Measurements from ENCODE around the gene ZNF174. TPM values are rescaled to one million over a fixed set of nuclear protein-coding genes. Genes with fewer than 3 reads are reported as not detected.

ZNF174 gene
- total RNA-seq, 4 donors from 2014 or later, result 7.9 to 14.8 (median 11.4) TPM

DNA sequence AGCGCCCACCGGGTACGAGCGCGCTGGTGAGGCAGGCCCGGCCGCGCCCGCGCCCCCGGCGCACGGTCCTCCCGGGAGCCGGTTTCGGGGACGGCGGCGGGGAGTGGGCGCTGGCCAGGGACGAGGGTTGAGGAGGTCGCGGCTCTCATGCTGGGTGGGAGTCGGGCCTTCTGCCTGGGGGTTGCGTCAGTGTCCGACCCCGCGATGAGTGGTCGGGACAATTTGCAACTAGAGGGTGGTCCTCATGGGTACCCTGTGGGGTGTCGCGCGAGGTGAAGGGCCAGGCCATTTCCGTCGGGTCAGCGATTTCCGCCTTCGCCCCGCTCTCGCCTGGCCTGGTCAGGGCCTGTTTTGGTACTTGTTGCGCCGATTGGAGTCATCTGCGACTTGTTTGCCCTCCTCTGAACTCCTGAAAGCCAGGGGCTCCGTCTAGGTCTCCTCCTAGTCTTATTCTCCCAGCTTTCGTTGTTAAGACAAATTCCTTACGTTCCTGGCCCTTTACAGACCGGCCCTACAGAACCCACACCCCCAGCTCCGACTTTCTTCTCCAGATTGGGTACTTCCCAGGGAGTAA, 57.4 kb downstream of the ZNF174 start:
- 0% methylated on average over 39 of the region's 47 CpGs; no CpG with 5 or more reads in 1 of the 2 donors for WGBS, 2 donors (ENCODE audit: low coverage in 1 of 2)
- H3K27me3 ChIP-seq, result no peaks in the 10 kb centered on the region
- in situ Hi-C loops (cut with MboI; ENCODE audit: low pct_ligation_motif_present in 1 of 4, low pct_unique_long_range_greater_than_20kb in 1 of 4, low sequenced_read_pairs in 3 of 4), result no loop called here
- H3K4me3 ChIP-seq, result peak overlapping the region; percentile 76 to 95 (median 82)
- H3K27ac ChIP-seq, result peak overlapping the region; percentile 94 to 99 (median 96)
- TF ChIP-seq POLR2AphosphoS5 (IDR thresholded peaks at IDR 0.05) (no peak), EP300 (IDR thresholded peaks at IDR 0.05; ENCODE audit: low read depth) (no peak), POLR2A (IDR thresholded peaks at IDR 0.05) (no peak)
- TF ChIP-seq, protein P1, sequence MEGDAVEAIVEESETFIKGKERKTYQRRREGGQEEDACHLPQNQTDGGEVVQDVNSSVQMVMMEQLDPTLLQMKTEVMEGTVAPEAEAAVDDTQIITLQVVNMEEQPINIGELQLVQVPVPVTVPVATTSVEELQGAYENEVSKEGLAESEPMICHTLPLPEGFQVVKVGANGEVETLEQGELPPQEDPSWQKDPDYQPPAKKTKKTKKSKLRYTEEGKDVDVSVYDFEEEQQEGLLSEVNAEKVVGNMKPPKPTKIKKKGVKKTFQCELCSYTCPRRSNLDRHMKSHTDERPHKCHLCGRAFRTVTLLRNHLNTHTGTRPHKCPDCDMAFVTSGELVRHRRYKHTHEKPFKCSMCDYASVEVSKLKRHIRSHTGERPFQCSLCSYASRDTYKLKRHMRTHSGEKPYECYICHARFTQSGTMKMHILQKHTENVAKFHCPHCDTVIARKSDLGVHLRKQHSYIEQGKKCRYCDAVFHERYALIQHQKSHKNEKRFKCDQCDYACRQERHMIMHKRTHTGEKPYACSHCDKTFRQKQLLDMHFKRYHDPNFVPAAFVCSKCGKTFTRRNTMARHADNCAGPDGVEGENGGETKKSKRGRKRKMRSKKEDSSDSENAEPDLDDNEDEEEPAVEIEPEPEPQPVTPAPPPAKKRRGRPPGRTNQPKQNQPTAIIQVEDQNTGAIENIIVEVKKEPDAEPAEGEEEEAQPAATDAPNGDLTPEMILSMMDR (IDR thresholded peaks at IDR 0.05), result no peak
- H3K36me3 ChIP-seq, result no peaks in the 10 kb centered on the region
- no peaks in the 10 kb centered on the region for H3K9me3 ChIP-seq
- intact Hi-C loops (cut with DNase I; ENCODE audit: low total_unique reads), result loop anchor here (2.0 to 5.0 kb wide), 2 partner anchors 58 to 166 kb away; partner anchors contain the start of genes ZNF174 and ZSCAN32
- peaks cover 30 to 68% (median 43%) of the 10 kb centered on the region in 4 donors for H3K4me1 ChIP-seq
- peak; percentile 26 for DNase-seq

DNA sequence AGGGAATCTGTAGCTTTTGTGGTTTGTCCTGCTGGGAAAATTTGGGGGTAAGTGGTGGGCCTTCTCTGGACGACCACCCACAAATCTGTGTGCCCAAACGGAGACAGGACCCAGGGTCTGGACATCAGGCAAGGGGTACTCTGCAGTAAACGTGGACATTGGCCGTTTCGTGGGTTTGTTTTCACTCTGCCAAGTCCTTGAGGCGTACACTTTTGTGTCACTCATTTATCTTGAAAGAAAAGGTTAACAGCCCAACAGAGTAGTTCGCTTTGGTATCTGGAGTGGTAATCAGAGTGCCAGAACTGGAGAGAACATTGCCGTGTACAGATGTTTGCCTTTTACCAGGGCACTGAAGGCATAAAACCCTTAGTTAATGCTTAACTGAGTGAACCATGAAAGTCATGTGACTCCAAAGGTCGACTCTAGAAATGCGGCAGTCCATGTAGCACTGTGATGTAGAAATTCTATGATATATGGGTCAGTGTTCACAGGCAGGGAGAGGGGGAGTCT, 57.9 kb downstream of the ZNF174 start:
- peak; percentile 90 for TF ChIP-seq POLR2A (IDR thresholded peaks at IDR 0.05)
- TF ChIP-seq, protein P1 (IDR thresholded peaks at IDR 0.05), result no peak
- TF ChIP-seq POLR2AphosphoS5 (IDR thresholded peaks at IDR 0.05), result peak; percentile 74 to 97 (median 91)
- WGBS, 2 donors (ENCODE audit: low coverage in 1 of 2), result 4 to 16% methylated on average over 5 to 10 of the region's 10 CpGs
- H3K27me3 ChIP-seq, result no peaks in the 10 kb centered on the region
- no peaks in the 10 kb centered on the region for H3K9me3 ChIP-seq
- peak; percentile 68 for DNase-seq
- peak overlapping the region; percentile 94 to 99 (median 96) for H3K27ac ChIP-seq
- peaks cover 33 to 72% (median 47%) of the 10 kb centered on the region in 4 donors for H3K4me1 ChIP-seq
- intact Hi-C loops (cut with DNase I; ENCODE audit: low total_unique reads), result loop anchor here (2.0 to 5.0 kb wide), 2 partner anchors 58 to 167 kb away; partner anchors contain the start of genes ZNF174 and ZSCAN32
- H3K4me3 ChIP-seq, result peak overlapping the region; percentile 76 to 95 (median 82)
- H3K36me3 ChIP-seq, result no peaks in the 10 kb centered on the region
- in situ Hi-C loops (cut with MboI; ENCODE audit: low pct_ligation_motif_present in 1 of 4, low pct_unique_long_range_greater_than_20kb in 1 of 4, low sequenced_read_pairs in 3 of 4), result no loop called here

Other genes starting within 250 kb of the ZNF174 start
- not detected for gene OR1F1, start 213.0 kb upstream of the ZNF174 start, total RNA-seq
- 10 to 100 TPM in 1 of 4 donors, 1 to 10 TPM in 3; 4.9 to 13.0 (median 7.4) TPM for gene ZNF200, start 166.1 kb upstream of the ZNF174 start, total RNA-seq
- gene MEFV, start 144.6 kb upstream of the ZNF174 start, total RNA-seq, result 1 to 10 TPM in 1 of 4 donors, under 1 TPM in 3; 0.37 to 1.4 (median 0.54) TPM
- 10 to 100 TPM in 3 of 4 donors, 1 to 10 TPM in 1; 4.6 to 46.0 (median 36.8) TPM for gene ZNF263, start 117.7 kb upstream of the ZNF174 start, total RNA-seq
- gene TIGD7, start 95.8 kb upstream of the ZNF174 start, total RNA-seq, result 1 to 10 TPM in 2 of 4 donors, under 1 TPM in 1, not detected in 1; 0.20 to 4.3 (median 2.5) TPM
- 10 to 100 TPM; 12.3 to 53.9 (median 25.5) TPM for gene ZNF75A, start 95.7 kb upstream of the ZNF174 start, total RNA-seq
- not detected for gene OR2C1, start 45.3 kb upstream of the ZNF174 start, total RNA-seq
- gene ZSCAN32, start 211 bp upstream of the ZNF174 start, total RNA-seq, result 10 to 100 TPM in 3 of 4 donors, under 1 TPM in 1; 1.00 to 12.7 (median 11.6) TPM
- gene ZNF597, start 42.3 kb downstream of the ZNF174 start, total RNA-seq, result 1 to 10 TPM in 2 of 4 donors, under 1 TPM in 2; 0.37 to 2.4 (median 0.91) TPM
- gene NAA60, start 42.5 kb downstream of the ZNF174 start, total RNA-seq, result 100 to 1,000 TPM in 1 of 4 donors, 10 to 100 TPM in 3; 57.3 to 247 (median 72.9) TPM
- gene C16orf90, start 94.3 kb downstream of the ZNF174 start, total RNA-seq, result not detected
- 10 to 100 TPM in 1 of 4 donors, 1 to 10 TPM in 3; 3.4 to 84.0 (median 8.4) TPM for gene CLUAP1, start 99.8 kb downstream of the ZNF174 start, total RNA-seq
- gene NLRC3, start 176.2 kb downstream of the ZNF174 start, total RNA-seq, result 10 to 100 TPM in 1 of 4 donors, 1 to 10 TPM in 3; 2.3 to 12.3 (median 5.1) TPM
- 10 to 100 TPM in 1 of 4 donors, 1 to 10 TPM in 3; 3.0 to 11.5 (median 4.9) TPM for gene SLX4, start 210.4 kb downstream of the ZNF174 start, total RNA-seq